ENCODE data around the gene MLLT1.
"Not testable (repeated sequence)": the region's sequence is repeated elsewhere in the genome, so short reads cannot be mapped to it uniquely, and the experiment has no call there.

The MLLT1 gene

DNA sequence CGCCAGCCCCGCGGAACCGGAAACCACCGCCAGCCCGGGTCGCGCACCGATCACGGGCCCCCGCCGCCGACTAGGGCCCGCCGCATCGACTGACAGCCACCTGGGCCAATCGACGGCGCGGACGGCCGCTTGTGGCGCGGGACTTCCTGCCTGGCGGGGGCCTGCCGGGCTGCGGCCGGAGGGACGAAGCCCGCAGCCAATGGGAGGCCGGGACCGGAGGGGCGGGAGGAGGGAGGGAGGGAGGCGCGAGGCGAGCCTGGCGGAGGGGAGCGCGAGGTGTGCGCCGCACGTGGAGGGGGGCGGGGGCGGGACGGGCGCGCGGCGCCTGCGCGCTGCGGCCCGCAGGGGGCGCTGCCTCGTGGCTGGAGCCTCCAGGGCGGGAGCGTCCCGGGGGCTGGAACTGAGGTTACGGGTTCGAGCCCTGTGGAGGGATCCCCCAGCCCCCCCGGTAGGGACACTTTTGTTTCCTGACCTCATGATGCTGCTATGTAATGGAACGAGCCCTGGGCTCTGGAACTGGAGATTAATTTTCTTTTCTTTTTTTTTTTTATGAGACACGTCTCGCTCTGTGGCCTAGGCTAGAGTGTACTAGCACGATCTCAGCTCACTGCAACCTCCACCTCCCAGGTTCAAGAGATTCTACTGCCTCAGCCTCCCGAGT lies at the start of gene MLLT1:
Gene MLLT1 (minus strand): TSS at position 45 of the 661 bp plus-strand sequence. CDS start 191 bp downstream, outside the sequence.
- no peaks in the 10 kb centered on the region for H3K36me3 ChIP-seq (ENCODE audit: control insufficient read depth in 1 of 2, insufficient read depth in 2 of 2, low read length in 2 of 2)
- no peaks in the 10 kb centered on the region for H3K27me3 ChIP-seq (ENCODE audit: low read depth, low read length)
- H3K4me3 ChIP-seq (ENCODE audit: low read depth in 1 of 2, low read length in 2 of 2): peak within 1 kb of the TSS; percentile 74 to 77
- peaks cover 25 to 41% of the 10 kb centered on the region in 2 donors for H3K4me1 ChIP-seq (ENCODE audit: control insufficient read depth in 1 of 2, insufficient read depth in 2 of 2, low read length in 2 of 2)
- H3K9me3 ChIP-seq (ENCODE audit: control insufficient read depth in 1 of 2, low read length in 2 of 2): no peaks in the 10 kb centered on the region
- peak within 1 kb of the TSS; percentile 80 for H3K27ac ChIP-seq (ENCODE audit: low read length)

- Histone ChIP-seq H3K9me3 (ENCODE audit: control insufficient read depth in 1 of 2, low read length in 2 of 2) (no peaks in the 10 kb centered on the region), H3K36me3 (ENCODE audit: control insufficient read depth in 1 of 2, insufficient read depth in 2 of 2, low read length in 2 of 2) (no peaks in the 10 kb centered on the region), H3K4me3 (ENCODE audit: low read depth in 1 of 2, low read length in 2 of 2) (no peak overlapping the region), H3K27me3 (ENCODE audit: low read depth, low read length) (no peaks in the 10 kb centered on the region), H3K4me1 (ENCODE audit: control insufficient read depth in 1 of 2, insufficient read depth in 2 of 2, low read length in 2 of 2) (no peaks in the 10 kb centered on the region), H3K27ac (ENCODE audit: low read length) (no peak overlapping the region)
These were observed 47.0 kb upstream of the MLLT1 start for GRCh38 chr19:6326815-6327214.

DNA sequence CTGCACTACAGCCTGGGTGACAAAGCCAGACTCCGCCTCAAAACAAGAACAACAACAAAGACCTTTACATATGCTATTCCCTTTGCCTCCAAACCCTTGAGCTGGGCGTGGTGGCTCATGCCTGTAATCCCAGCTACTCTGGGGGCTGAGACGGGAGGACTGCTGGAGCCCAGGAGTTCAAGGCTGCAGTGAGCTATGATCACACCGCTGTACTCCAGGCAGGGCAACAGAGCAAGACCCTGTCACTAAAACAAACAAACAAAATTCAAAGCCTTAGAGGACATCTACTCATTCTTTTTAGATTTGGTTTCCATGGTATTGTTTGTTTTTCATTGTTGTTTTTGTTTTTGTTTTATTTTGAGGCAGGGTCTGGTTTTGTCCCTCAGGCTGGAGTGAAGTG lies 45.8 kb upstream of the MLLT1 start:
- Histone ChIP-seq H3K4me3 (ENCODE audit: low read depth in 1 of 2, low read length in 2 of 2) (no peak overlapping the region), H3K27me3 (ENCODE audit: low read depth, low read length) (no peaks in the 10 kb centered on the region), H3K36me3 (ENCODE audit: control insufficient read depth in 1 of 2, insufficient read depth in 2 of 2, low read length in 2 of 2) (no peaks in the 10 kb centered on the region), H3K9me3 (ENCODE audit: control insufficient read depth in 1 of 2, low read length in 2 of 2) (no peaks in the 10 kb centered on the region), H3K4me1 (ENCODE audit: control insufficient read depth in 1 of 2, insufficient read depth in 2 of 2, low read length in 2 of 2) (no peaks in the 10 kb centered on the region), H3K27ac (ENCODE audit: low read length) (no peak overlapping the region)

DNA sequence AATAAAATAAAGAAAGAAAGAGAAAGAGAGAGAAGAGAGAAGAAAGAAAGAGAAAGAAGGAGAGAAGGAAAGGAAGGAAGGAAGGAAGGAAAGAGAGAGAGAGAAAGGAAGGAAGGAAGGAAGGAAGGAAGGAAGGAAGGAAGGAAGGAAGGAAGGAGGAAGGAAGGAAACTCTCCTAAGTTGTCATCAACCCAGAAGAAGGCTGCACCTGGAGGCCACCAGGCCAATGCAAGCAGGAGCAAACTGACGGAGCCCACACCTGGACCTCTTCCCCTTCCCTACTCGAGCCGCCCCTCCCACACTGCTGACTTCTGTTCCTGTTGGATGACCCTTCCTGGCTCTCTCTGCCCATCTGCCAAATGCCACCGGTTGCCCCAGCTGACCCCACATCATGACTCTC lies 45.0 kb upstream of the MLLT1 start:
- Histone ChIP-seq H3K27me3 (ENCODE audit: low read depth, low read length) (no peaks in the 10 kb centered on the region), H3K4me3 (ENCODE audit: low read depth in 1 of 2, low read length in 2 of 2) (no peak overlapping the region), H3K9me3 (ENCODE audit: control insufficient read depth in 1 of 2, low read length in 2 of 2) (no peaks in the 10 kb centered on the region), H3K4me1 (ENCODE audit: control insufficient read depth in 1 of 2, insufficient read depth in 2 of 2, low read length in 2 of 2) (no peaks in the 10 kb centered on the region), H3K36me3 (ENCODE audit: control insufficient read depth in 1 of 2, insufficient read depth in 2 of 2, low read length in 2 of 2) (no peaks in the 10 kb centered on the region), H3K27ac (ENCODE audit: low read length) (no peak overlapping the region)

DNA sequence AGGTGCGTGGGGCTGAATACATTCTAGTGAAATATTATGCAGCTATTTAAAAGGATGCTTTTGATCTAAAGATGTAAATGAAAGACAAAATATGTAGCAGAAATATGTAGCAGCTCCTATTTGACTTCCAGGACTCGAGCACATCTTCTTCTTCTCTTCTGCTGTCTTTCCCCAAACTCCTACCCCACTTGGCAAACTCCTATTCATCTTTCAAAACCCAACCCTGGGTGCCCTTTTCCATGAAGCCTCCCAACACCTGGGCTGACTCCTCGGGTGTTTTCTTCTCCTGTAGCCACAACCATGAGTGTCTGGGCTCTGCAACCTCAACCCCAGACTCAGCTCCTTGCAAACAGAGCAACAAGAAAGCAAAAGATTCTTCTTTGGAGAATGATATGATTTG lies 42.5 kb upstream of the MLLT1 start:
- Histone ChIP-seq H3K4me1 (ENCODE audit: control insufficient read depth in 1 of 2, insufficient read depth in 2 of 2, low read length in 2 of 2) (no peaks in the 10 kb centered on the region), H3K27ac (ENCODE audit: low read length) (no peak overlapping the region), H3K27me3 (ENCODE audit: low read depth, low read length) (no peaks in the 10 kb centered on the region), H3K4me3 (ENCODE audit: low read depth in 1 of 2, low read length in 2 of 2) (no peak overlapping the region), H3K9me3 (ENCODE audit: control insufficient read depth in 1 of 2, low read length in 2 of 2) (no peaks in the 10 kb centered on the region), H3K36me3 (ENCODE audit: control insufficient read depth in 1 of 2, insufficient read depth in 2 of 2, low read length in 2 of 2) (no peaks in the 10 kb centered on the region)

- Histone ChIP-seq H3K36me3 (ENCODE audit: control insufficient read depth in 1 of 2, insufficient read depth in 2 of 2, low read length in 2 of 2) (no peaks in the 10 kb centered on the region), H3K9me3 (ENCODE audit: control insufficient read depth in 1 of 2, low read length in 2 of 2) (no peaks in the 10 kb centered on the region), H3K27me3 (ENCODE audit: low read depth, low read length) (no peaks in the 10 kb centered on the region), H3K4me1 (ENCODE audit: control insufficient read depth in 1 of 2, insufficient read depth in 2 of 2, low read length in 2 of 2) (no peaks in the 10 kb centered on the region), H3K4me3 (ENCODE audit: low read depth in 1 of 2, low read length in 2 of 2) (no peak overlapping the region), H3K27ac (ENCODE audit: low read length) (no peak overlapping the region)
These were observed 39.6 kb upstream of the MLLT1 start for GRCh38 chr19:6319376-6319775.

DNA sequence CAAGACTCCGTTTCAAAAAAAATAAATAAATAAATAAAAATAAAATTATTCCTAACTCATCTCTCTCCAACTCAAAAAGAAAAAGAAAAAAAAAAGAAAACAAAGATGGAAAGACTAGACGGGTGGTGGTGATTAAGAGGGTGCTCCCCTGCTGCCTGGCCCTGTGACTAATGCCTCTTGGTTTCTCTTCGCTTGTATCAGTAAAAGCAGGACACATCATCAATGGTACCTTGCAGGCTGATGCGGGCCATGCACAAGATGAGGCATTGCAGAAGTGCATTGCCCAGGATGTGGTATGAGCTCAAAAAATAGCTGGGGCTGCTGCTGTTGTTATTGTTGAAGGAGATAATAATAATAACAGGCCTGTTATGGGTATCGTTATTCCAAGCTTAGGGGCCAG lies 39.0 kb upstream of the MLLT1 start:
- Histone ChIP-seq H3K4me3 (ENCODE audit: low read depth in 1 of 2, low read length in 2 of 2) (no peak overlapping the region), H3K36me3 (ENCODE audit: control insufficient read depth in 1 of 2, insufficient read depth in 2 of 2, low read length in 2 of 2) (no peaks in the 10 kb centered on the region), H3K27me3 (ENCODE audit: low read depth, low read length) (no peaks in the 10 kb centered on the region), H3K9me3 (ENCODE audit: control insufficient read depth in 1 of 2, low read length in 2 of 2) (peaks cover 0 to 1% of the 10 kb centered on the region in 2 donors), H3K27ac (ENCODE audit: low read length) (no peak overlapping the region), H3K4me1 (ENCODE audit: control insufficient read depth in 1 of 2, insufficient read depth in 2 of 2, low read length in 2 of 2) (no peaks in the 10 kb centered on the region)

DNA sequence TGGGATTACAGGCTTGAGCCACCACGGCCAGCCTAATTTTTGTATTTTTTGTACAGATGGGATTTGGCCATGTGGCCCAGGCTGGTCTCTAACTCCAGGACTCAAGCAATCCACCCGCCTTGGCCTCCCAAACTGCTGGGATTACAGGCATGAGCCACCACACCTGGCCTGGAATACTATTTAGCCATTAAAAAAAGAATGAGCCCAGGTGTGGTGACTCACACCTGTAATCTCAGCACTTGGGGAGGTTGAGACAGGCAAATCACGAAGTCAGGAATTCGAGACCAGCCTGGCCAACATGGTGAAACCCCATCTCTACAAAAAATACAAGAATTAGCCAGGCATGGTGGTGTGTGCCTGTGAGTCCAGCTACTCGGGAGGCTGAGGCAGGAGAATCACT lies 35.9 kb upstream of the MLLT1 start:
- not testable (repeated sequence) for H3K9me3 ChIP-seq (ENCODE audit: control insufficient read depth in 1 of 2, low read length in 2 of 2); H3K4me3 ChIP-seq (ENCODE audit: low read depth in 1 of 2, low read length in 2 of 2); H3K4me1 ChIP-seq (ENCODE audit: control insufficient read depth in 1 of 2, insufficient read depth in 2 of 2, low read length in 2 of 2); H3K27ac ChIP-seq (ENCODE audit: low read length); H3K36me3 ChIP-seq (ENCODE audit: control insufficient read depth in 1 of 2, insufficient read depth in 2 of 2, low read length in 2 of 2); H3K27me3 ChIP-seq (ENCODE audit: low read depth, low read length)

GRCh38 chr19:6313398-6313969 lies 33.7 kb upstream of the MLLT1 start:
- Histone ChIP-seq H3K4me1 (ENCODE audit: control insufficient read depth in 1 of 2, insufficient read depth in 2 of 2, low read length in 2 of 2) (no peaks in the 10 kb centered on the region), H3K9me3 (ENCODE audit: control insufficient read depth in 1 of 2, low read length in 2 of 2) (peaks cover 0 to 6% of the 10 kb centered on the region in 2 donors), H3K36me3 (ENCODE audit: control insufficient read depth in 1 of 2, insufficient read depth in 2 of 2, low read length in 2 of 2) (no peaks in the 10 kb centered on the region), H3K27ac (ENCODE audit: low read length) (no peak overlapping the region), H3K27me3 (ENCODE audit: low read depth, low read length) (no peaks in the 10 kb centered on the region), H3K4me3 (ENCODE audit: low read depth in 1 of 2, low read length in 2 of 2) (no peak overlapping the region)

DNA sequence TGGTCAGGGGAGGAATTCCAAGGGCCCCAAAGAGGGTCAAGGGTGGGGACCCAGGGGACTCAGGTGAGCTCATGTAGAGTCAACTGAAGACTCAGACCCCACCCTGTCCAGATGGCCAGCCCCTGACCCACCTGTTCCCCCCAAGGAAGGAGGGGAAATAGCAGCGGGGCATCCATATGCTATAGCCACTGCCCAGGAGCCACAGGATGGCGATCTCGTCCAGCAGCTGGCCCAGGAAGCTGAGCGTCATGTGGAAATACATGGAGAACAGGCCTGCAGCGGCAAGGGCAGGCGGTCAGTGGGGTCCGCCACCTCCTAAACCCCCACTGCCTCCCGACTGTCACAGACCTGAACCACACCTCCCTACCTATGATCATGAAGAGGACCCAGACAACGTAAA lies 32.2 kb upstream of the MLLT1 start:
- Histone ChIP-seq H3K36me3 (ENCODE audit: control insufficient read depth in 1 of 2, insufficient read depth in 2 of 2, low read length in 2 of 2) (no peaks in the 10 kb centered on the region), H3K27me3 (ENCODE audit: low read depth, low read length) (no peaks in the 10 kb centered on the region), H3K9me3 (ENCODE audit: control insufficient read depth in 1 of 2, low read length in 2 of 2) (peaks cover 0 to 6% of the 10 kb centered on the region in 2 donors), H3K4me3 (ENCODE audit: low read depth in 1 of 2, low read length in 2 of 2) (no peak overlapping the region), H3K4me1 (ENCODE audit: control insufficient read depth in 1 of 2, insufficient read depth in 2 of 2, low read length in 2 of 2) (no peaks in the 10 kb centered on the region), H3K27ac (ENCODE audit: low read length) (no peak overlapping the region)

GRCh38 chr19:6298413-6298812 lies 18.6 kb upstream of the MLLT1 start:
- Histone ChIP-seq H3K9me3 (ENCODE audit: control insufficient read depth in 1 of 2, low read length in 2 of 2) (peaks cover 0 to 6% of the 10 kb centered on the region in 2 donors), H3K4me3 (ENCODE audit: low read depth in 1 of 2, low read length in 2 of 2) (no peak overlapping the region)

GRCh38 chr19:6297202-6297601 lies 17.4 kb upstream of the MLLT1 start:
- Histone ChIP-seq H3K9me3 (ENCODE audit: control insufficient read depth in 1 of 2, low read length in 2 of 2) (peaks cover 7 to 17% of the 10 kb centered on the region in 2 donors), H3K4me3 (ENCODE audit: low read depth in 1 of 2, low read length in 2 of 2) (no peak overlapping the region), H3K27me3 (ENCODE audit: low read depth, low read length) (no peaks in the 10 kb centered on the region), H3K4me1 (ENCODE audit: control insufficient read depth in 1 of 2, insufficient read depth in 2 of 2, low read length in 2 of 2) (no peaks in the 10 kb centered on the region), H3K27ac (ENCODE audit: low read length) (no peak overlapping the region), H3K36me3 (ENCODE audit: control insufficient read depth in 1 of 2, insufficient read depth in 2 of 2, low read length in 2 of 2) (no peaks in the 10 kb centered on the region)

More at GRCh38 chr19:6298413-6298812, 18.6 kb upstream of the MLLT1 start:
- Histone ChIP-seq H3K36me3 (ENCODE audit: control insufficient read depth in 1 of 2, insufficient read depth in 2 of 2, low read length in 2 of 2) (no peaks in the 10 kb centered on the region), H3K27me3 (ENCODE audit: low read depth, low read length) (no peaks in the 10 kb centered on the region), H3K27ac (ENCODE audit: low read length) (no peak overlapping the region), H3K4me1 (ENCODE audit: control insufficient read depth in 1 of 2, insufficient read depth in 2 of 2, low read length in 2 of 2) (no peaks in the 10 kb centered on the region)
